HEK293 (cell line): ENCODE measurements around the gene RAPGEF5.

ENCODE experiments used
- CTCF ChIA-PET: fragments of 350-600 bp; formaldehyde crosslinking; extraction: SDS; loops from one replicate; lab custom pipeline; 2021; ENCODE audit warnings: antibody characterized with exemption; lab: Yijun Ruan, JAX
- POLR2A ChIA-PET: fragments of 300-600 bp; formaldehyde crosslinking; extraction: SDS; loops from one replicate; lab custom pipeline; 2020; ENCODE audit warnings: antibody characterized with exemption, inconsistent platforms; lab: Yijun Ruan, JAX
- H3K27ac ChIP-seq: fragments of 200-500 bp; sonication (Bioruptor generic); 2 replicates; pipeline ENCODE4 v1.5.1; 2014; ENCODE audit warnings: low read depth, low read length, control low read depth, inconsistent platforms; ENCODE audit errors: extremely low read depth
- H3K36me3 ChIP-seq, 2 experiments: fragments of 200-500 bp in 1 of 2; sonication (Bioruptor generic) in 1 of 2; 1 replicate in 1 of 2; 2 replicates in 1 of 2; pipeline ENCODE4 v1.5.1; 2014 to 2017; ENCODE audit warnings: inconsistent platforms in 2 of 2, low read length in 2 of 2; ENCODE audit not compliant: control insufficient read depth in 2 of 2, insufficient read depth in 1 of 2
- H3K4me1 ChIP-seq: fragments of 200-500 bp; sonication (Bioruptor generic); 2 replicates; pipeline ENCODE4 v1.5.1; 2014; ENCODE audit warnings: mild to moderate bottlenecking, low read length, inconsistent platforms; ENCODE audit not compliant: control insufficient read depth, insufficient read depth
- H3K4me3 ChIP-seq: 2 replicates; pipeline ENCODE4 v1.5.1; 2011; ENCODE audit warnings: low read depth, mild to moderate bottlenecking, control low read depth, low read length, moderate library complexity
- H3K9me3 ChIP-seq: fragments of 200-500 bp; sonication (Bioruptor generic); 2 replicates; pipeline ENCODE4 v1.5.1; 2014; ENCODE audit warnings: low read depth, low read length, inconsistent platforms; ENCODE audit not compliant: control insufficient read depth, insufficient read depth
- GLI2 ChIP-seq: fragments of 450-650 bp; formaldehyde crosslinking; IDR thresholded peaks from 2 replicates; pipeline ENCODE4; 2017; ENCODE audit warnings: missing biosample characterization, missing genetic modification characterization, low read depth, borderline replicate concordance
- HOXD13 ChIP-seq: sonication (generic); formaldehyde crosslinking; IDR thresholded peaks from 2 replicates; pipeline ENCODE4 v1.8.0; 2022; ENCODE audit warnings: missing genetic modification reagents, borderline replicate concordance
- SETDB1 ChIP-seq: IDR thresholded peaks from one replicate; pipeline ENCODE4 v1.6.1; 2017; ENCODE audit warnings: mild to moderate bottlenecking, low read length, moderate library complexity, mixed read lengths; ENCODE audit not compliant: insufficient read length
- ZBTB48 ChIP-seq: fragments of 450-650 bp; formaldehyde crosslinking; IDR thresholded peaks from 2 replicates; pipeline ENCODE4 v1.5.1; 2016; ENCODE audit warnings: missing biosample characterization, missing genetic modification characterization
- ZFP69B ChIP-seq: fragments of 450-650 bp; formaldehyde crosslinking; IDR thresholded peaks from 2 replicates; pipeline ENCODE4 v1.5.1; 2016; ENCODE audit warnings: missing biosample characterization, missing genetic modification characterization
- ZIC2 ChIP-seq: fragments of 450-650 bp; formaldehyde crosslinking; IDR thresholded peaks from 2 replicates; pipeline ENCODE4 v1.5.1; 2016; ENCODE audit warnings: missing biosample characterization, missing genetic modification characterization
- ZNF133 ChIP-seq: fragments of 450-650 bp; formaldehyde crosslinking; IDR thresholded peaks from 2 replicates; pipeline ENCODE4 v1.5.1; 2016; ENCODE audit warnings: missing biosample characterization, missing genetic modification characterization
- ZNF174 ChIP-seq: fragments of 450-650 bp; formaldehyde crosslinking; IDR thresholded peaks from 2 replicates; pipeline ENCODE4 v1.5.0; 2017; ENCODE audit warnings: missing biosample characterization, mild to moderate bottlenecking, missing genetic modification characterization
- ZNF23 ChIP-seq: fragments of 450-650 bp; formaldehyde crosslinking; IDR thresholded peaks from 2 replicates; pipeline ENCODE4 v1.5.1; 2016; ENCODE audit warnings: missing biosample characterization, missing genetic modification characterization, borderline replicate concordance
- ZNF24 ChIP-seq: fragments of 450-650 bp; formaldehyde crosslinking; IDR thresholded peaks from 2 replicates; pipeline ENCODE4 v1.5.1; 2016; ENCODE audit warnings: missing biosample characterization, missing genetic modification characterization
- ZNF248 ChIP-seq: fragments of 450-650 bp; formaldehyde crosslinking; IDR thresholded peaks from 2 replicates; pipeline ENCODE4 v1.5.1; 2017; ENCODE audit warnings: missing biosample characterization, missing genetic modification characterization
- ZNF394 ChIP-seq: fragments of 450-650 bp; formaldehyde crosslinking; IDR thresholded peaks from 2 replicates; pipeline ENCODE4 v1.5.1; 2016; ENCODE audit warnings: missing biosample characterization, missing genetic modification characterization, mild to moderate bottlenecking, moderate library complexity, borderline replicate concordance
- ZNF404 ChIP-seq: fragments of 450-650 bp; formaldehyde crosslinking; IDR thresholded peaks from 2 replicates; pipeline ENCODE4 v1.5.1; 2017; ENCODE audit warnings: missing biosample characterization, missing genetic modification characterization
- ZNF423 ChIP-seq: fragments of 450-650 bp; formaldehyde crosslinking; IDR thresholded peaks from 2 replicates; pipeline ENCODE4 v1.5.1; 2016; ENCODE audit warnings: missing biosample characterization, missing genetic modification characterization
- ZNF585B ChIP-seq: fragments of 450-650 bp; formaldehyde crosslinking; IDR thresholded peaks from 2 replicates; pipeline ENCODE4 v1.5.1; 2016; ENCODE audit warnings: missing biosample characterization, missing genetic modification characterization
- ZNF629 ChIP-seq: fragments of 450-650 bp; formaldehyde crosslinking; IDR thresholded peaks from 2 replicates; pipeline ENCODE4 v1.5.1; 2017; ENCODE audit warnings: missing biosample characterization, missing genetic modification characterization
- ZNF701 ChIP-seq: fragments of 450-650 bp; formaldehyde crosslinking; IDR thresholded peaks from 2 replicates; pipeline ENCODE4 v1.5.1; 2016; ENCODE audit warnings: missing biosample characterization, missing genetic modification characterization
- ZNF776 ChIP-seq: fragments of 450-650 bp; formaldehyde crosslinking; IDR thresholded peaks from 2 replicates; pipeline ENCODE4 v1.5.0; 2017; ENCODE audit warnings: missing biosample characterization, missing genetic modification characterization, borderline replicate concordance
- ZXDB ChIP-seq: fragments of 450-650 bp; formaldehyde crosslinking; IDR thresholded peaks from 2 replicates; pipeline ENCODE4 v1.5.1; 2016; ENCODE audit warnings: missing biosample characterization, missing genetic modification characterization
- TF ChIP-seq, protein P1 (sequence below): fragments of 450-650 bp; formaldehyde crosslinking; IDR thresholded peaks from 2 replicates; pipeline ENCODE4 v1.5.1; 2016; ENCODE audit warnings: missing biosample characterization, missing genetic modification characterization
- TF ChIP-seq, protein P2 (sequence below): fragments of 450-650 bp; formaldehyde crosslinking; IDR thresholded peaks from 2 replicates; pipeline ENCODE4 v1.5.1; 2016; ENCODE audit warnings: missing biosample characterization, missing genetic modification characterization, borderline replicate concordance
- TF ChIP-seq, protein P3 (sequence below): fragments of 450-650 bp; formaldehyde crosslinking; IDR thresholded peaks from 2 replicates; pipeline ENCODE4 v1.5.1; 2016; ENCODE audit warnings: missing biosample characterization, missing genetic modification characterization
- TF ChIP-seq, protein P4 (sequence below): fragments of 450-650 bp; formaldehyde crosslinking; IDR thresholded peaks from 2 replicates; pipeline ENCODE4 v1.5.1; 2017; ENCODE audit warnings: missing biosample characterization, missing genetic modification characterization
- TF ChIP-seq, protein P5 (sequence below): sonication (generic); formaldehyde crosslinking; IDR thresholded peaks from 2 replicates; pipeline ENCODE4 v1.8.1; 2022; ENCODE audit warnings: mild to moderate bottlenecking, moderate library complexity, missing genetic modification reagents

Gene RAPGEF5

DNA sequence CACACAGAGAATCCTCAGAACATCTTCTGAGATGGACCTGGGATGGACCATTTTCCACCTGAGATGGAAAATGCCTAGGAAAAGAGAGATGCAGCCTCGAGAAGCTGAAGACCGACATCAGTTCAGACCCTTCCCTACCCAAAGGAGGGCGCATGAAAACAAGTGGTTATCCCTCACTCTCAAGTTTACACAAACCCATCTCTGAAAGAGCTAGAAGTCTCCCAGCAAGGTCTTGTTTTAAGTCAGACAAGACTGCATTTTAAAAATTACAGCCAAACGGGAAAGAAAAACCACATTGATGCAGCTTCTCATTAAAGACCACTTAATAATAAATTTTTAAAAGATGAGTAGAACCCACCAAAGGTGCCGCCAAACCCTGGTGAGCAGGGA lies 1.3 kb downstream of the RAPGEF5 start (continued):
- no peak for TF ChIP-seq ZNF776 (tag by site-specific recombination)
- TF ChIP-seq, protein P1, sequence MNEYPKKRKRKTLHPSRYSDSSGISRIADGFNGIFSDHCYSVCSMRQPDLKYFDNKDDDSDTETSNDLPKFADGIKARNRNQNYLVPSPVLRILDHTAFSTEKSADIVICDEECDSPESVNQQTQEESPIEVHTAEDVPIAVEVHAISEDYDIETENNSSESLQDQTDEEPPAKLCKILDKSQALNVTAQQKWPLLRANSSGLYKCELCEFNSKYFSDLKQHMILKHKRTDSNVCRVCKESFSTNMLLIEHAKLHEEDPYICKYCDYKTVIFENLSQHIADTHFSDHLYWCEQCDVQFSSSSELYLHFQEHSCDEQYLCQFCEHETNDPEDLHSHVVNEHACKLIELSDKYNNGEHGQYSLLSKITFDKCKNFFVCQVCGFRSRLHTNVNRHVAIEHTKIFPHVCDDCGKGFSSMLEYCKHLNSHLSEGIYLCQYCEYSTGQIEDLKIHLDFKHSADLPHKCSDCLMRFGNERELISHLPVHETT (tag by site-specific recombination) = no peak

DNA sequence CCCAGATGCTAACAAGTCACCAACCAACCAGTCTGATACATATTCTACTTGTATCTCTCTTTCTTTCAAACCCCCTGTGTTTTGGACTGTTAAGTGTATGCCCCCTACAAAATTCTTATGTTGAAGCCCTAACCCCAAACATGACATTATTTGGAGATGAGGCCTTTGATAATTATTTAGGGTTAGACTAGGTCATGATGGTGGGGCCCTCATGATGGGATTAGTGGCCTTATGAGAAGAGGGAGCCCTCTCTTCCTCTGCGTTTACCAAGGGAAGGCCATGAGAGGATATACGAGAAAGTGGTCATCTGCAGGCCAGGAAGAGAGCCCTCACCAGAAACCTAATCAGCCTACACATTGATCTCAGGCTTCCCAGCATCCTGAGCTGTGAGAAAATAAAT lies 2.5 kb downstream of the RAPGEF5 start:
- no peaks in the 10 kb centered on the region for H3K9me3 ChIP-seq
- TF ChIP-seq ZNF629 (no peak), GLI2 (tag by site-specific recombination) (no peak)
- ChIA-PET POLR2A (no interaction called here), CTCF (interaction anchor here (0.6 kb wide), 1 partner anchor 53 kb away, joined by 6 read pairs; no protein-coding TSS in a partner anchor)
- peaks cover 13% of the 10 kb centered on the region for H3K4me1 ChIP-seq
- no peak overlapping the region for H3K4me3 ChIP-seq
- no peaks in the 10 kb centered on the region for H3K36me3 ChIP-seq
- no peak overlapping the region for H3K27ac ChIP-seq

DNA sequence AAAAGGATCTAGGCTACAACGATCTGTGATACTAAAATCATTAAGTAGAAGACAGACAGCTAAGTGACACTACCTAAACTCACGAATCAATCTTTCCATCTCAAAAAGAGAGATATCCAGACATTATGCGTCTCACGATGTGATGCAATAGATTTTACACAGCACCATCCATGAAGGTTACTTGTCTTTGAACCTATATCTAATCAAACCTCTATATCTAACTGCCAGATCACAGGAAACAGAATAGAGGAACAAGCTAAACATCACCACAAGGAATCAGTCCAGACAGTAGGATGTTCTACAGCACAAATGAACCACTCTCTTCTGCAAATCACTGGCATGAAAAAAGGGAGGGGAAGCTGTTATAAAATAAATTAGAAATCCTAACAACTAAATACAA lies 4.1 kb downstream of the RAPGEF5 start:
- POLR2A ChIA-PET = no interaction called here
- Histone ChIP-seq H3K4me3 (no peak overlapping the region), H3K9me3 (no peaks in the 10 kb centered on the region), H3K27ac (no peak overlapping the region), H3K4me1 (peaks cover 13% of the 10 kb centered on the region), H3K36me3 (no peaks in the 10 kb centered on the region)
- CTCF ChIA-PET = interaction anchor here (0.9 kb wide), 1 partner anchor 10 kb away, joined by 3 read pairs; no protein-coding TSS in a partner anchor
- TF ChIP-seq SETDB1 (peak; percentile 50), ZNF404 (no peak), ZNF585B (tag by site-specific recombination) (no peak), ZNF423 (tag by site-specific recombination) (no peak), ZIC2 (tag by site-specific recombination) (no peak), HOXD13 (no peak), ZNF23 (tag by site-specific recombination) (no peak)

DNA sequence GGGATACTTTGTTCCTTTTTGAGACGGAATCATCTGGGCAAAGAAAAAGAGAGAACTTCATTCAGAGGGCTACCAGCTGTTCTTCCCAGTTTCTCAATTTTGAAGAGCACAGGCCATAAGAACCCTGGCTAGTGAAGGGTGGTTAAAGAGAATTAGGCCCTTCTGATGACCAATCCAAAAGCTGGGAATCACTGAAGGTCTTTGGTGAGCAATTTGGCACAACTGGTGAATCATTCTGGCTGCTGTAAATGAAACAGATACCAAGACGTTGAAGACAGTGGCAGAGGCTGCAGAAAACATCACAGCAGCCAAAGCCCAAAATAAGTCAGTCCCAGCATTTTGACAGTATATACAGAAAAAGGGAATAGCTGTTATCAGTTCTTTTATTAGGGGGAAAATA lies 5.1 kb downstream of the RAPGEF5 start:
- no peak overlapping the region for H3K4me3 ChIP-seq
- CTCF ChIA-PET = interaction anchor here (0.9 to 1.0 kb wide), 2 partner anchors 11 to 44 kb away, joined by 3 read pairs; no protein-coding TSS in a partner anchor
- H3K27ac ChIP-seq = no peak overlapping the region
- H3K9me3 ChIP-seq = no peaks in the 10 kb centered on the region
- peaks cover 13% of the 10 kb centered on the region for H3K4me1 ChIP-seq
- no peaks in the 10 kb centered on the region for H3K36me3 ChIP-seq
- POLR2A ChIA-PET = no interaction called here
- TF ChIP-seq ZFP69B (no peak), ZBTB48 (tag by site-specific recombination) (no peak), ZNF174 (no peak), ZNF248 (no peak), ZNF133 (no peak), ZNF394 (tag by site-specific recombination) (no peak), ZNF701 (tag by site-specific recombination) (no peak), ZNF24 (tag by site-specific recombination) (no peak), ZXDB (tag by site-specific recombination) (no peak)
- TF ChIP-seq, protein P2, sequence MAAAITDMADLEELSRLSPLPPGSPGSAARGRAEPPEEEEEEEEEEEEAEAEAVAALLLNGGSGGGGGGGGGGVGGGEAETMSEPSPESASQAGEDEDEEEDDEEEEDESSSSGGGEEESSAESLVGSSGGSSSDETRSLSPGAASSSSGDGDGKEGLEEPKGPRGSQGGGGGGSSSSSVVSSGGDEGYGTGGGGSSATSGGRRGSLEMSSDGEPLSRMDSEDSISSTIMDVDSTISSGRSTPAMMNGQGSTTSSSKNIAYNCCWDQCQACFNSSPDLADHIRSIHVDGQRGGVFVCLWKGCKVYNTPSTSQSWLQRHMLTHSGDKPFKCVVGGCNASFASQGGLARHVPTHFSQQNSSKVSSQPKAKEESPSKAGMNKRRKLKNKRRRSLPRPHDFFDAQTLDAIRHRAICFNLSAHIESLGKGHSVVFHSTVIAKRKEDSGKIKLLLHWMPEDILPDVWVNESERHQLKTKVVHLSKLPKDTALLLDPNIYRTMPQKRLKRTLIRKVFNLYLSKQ (tag by site-specific recombination) = no peak
- TF ChIP-seq, protein P3, sequence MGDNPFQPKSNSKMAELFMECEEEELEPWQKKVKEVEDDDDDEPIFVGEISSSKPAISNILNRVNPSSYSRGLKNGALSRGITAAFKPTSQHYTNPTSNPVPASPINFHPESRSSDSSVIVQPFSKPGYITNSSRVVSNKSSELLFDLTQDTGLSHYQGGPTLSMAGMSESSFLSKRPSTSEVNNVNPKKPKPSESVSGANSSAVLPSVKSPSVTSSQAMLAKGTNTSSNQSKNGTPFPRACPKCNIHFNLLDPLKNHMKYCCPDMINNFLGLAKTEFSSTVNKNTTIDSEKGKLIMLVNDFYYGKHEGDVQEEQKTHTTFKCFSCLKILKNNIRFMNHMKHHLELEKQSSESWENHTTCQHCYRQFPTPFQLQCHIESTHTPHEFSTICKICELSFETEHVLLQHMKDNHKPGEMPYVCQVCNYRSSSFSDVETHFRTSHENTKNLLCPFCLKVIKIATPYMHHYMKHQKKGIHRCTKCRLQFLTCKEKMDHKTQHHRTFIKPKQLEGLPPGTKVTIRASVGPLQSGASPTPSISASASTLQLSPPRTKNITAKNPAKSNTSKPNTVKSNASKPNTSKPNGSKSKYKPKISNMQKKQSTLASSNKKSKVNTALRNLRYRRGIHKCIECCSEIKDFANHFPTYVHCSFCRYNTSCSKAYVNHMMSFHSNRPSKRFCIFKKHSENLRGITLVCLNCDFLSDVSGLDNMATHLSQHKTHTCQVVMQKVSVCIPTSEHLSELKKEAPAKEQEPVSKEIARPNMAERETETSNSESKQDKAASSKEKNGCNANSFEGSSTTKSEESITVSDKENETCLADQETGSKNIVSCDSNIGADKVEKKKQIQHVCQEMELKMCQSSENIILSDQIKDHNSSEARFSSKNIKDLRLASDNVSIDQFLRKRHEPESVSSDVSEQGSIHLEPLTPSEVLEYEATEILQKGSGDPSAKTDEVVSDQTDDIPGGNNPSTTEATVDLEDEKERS (tag by site-specific recombination) = no peak
- TF ChIP-seq, protein P4, sequence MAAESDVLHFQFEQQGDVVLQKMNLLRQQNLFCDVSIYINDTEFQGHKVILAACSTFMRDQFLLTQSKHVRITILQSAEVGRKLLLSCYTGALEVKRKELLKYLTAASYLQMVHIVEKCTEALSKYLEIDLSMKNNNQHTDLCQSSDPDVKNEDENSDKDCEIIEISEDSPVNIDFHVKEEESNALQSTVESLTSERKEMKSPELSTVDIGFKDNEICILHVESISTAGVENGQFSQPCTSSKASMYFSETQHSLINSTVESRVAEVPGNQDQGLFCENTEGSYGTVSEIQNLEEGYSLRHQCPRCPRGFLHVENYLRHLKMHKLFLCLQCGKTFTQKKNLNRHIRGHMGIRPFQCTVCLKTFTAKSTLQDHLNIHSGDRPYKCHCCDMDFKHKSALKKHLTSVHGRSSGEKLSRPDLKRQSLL (tag by site-specific recombination) = no peak
- TF ChIP-seq, protein P5, sequence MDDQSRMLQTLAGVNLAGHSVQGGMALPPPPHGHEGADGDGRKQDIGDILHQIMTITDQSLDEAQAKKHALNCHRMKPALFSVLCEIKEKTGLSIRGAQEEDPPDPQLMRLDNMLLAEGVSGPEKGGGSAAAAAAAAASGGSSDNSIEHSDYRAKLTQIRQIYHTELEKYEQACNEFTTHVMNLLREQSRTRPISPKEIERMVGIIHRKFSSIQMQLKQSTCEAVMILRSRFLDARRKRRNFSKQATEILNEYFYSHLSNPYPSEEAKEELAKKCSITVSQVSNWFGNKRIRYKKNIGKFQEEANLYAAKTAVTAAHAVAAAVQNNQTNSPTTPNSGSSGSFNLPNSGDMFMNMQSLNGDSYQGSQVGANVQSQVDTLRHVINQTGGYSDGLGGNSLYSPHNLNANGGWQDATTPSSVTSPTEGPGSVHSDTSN = no peak
